IPS-18c (cell line): ENCODE data around the gene ZDHHC6.
"Not testable (repeated sequence)": the region's sequence is repeated elsewhere in the genome, so short reads cannot be mapped to it uniquely, and the experiment has no call there.

Experiments used
- H3K4me3 ChIP-seq: 2 replicates; pipeline ENCODE4 v1.7.0; 2013; ENCODE audit warnings: low read depth, mild to moderate bottlenecking, low read length, moderate library complexity; ENCODE audit not compliant: insufficient read depth
- H3K9me3 ChIP-seq: one replicate; pipeline ENCODE4 v1.6.1; 2013; ENCODE audit warnings: mild to moderate bottlenecking, low read length, moderate library complexity; ENCODE audit not compliant: control insufficient read depth, insufficient read depth

Gene ZDHHC6

GRCh38 chr10:112406806-112407205 lies 39.9 kb downstream of the ZDHHC6 start:
- H3K4me3 ChIP-seq, H3K9me3 ChIP-seq: not testable (repeated sequence)

- no peak overlapping the region for H3K4me3 ChIP-seq
- H3K9me3 ChIP-seq = no peaks in the 10 kb centered on the region
These were observed 42.1 kb downstream of the ZDHHC6 start for GRCh38 chr10:112404617-112405016.

- no peak overlapping the region for H3K4me3 ChIP-seq
These were observed 43.8 kb downstream of the ZDHHC6 start for GRCh38 chr10:112402917-112403316.

GRCh38 chr10:112397592-112397991 lies 49.1 kb downstream of the ZDHHC6 start:
- Histone ChIP-seq H3K4me3 (no peak overlapping the region), H3K9me3 (no peaks in the 10 kb centered on the region)

More at GRCh38 chr10:112402917-112403316, 43.8 kb downstream of the ZDHHC6 start:
- H3K9me3 ChIP-seq = no peaks in the 10 kb centered on the region

GRCh38 chr10:112395809-112396530 lies 50.7 kb downstream of the ZDHHC6 start:
- no peak overlapping the region for H3K4me3 ChIP-seq

GRCh38 chr10:112394475-112394875 lies 52.2 kb downstream of the ZDHHC6 start:
- H3K4me3 ChIP-seq = no peak overlapping the region
- no peaks in the 10 kb centered on the region for H3K9me3 ChIP-seq

More at GRCh38 chr10:112395809-112396530, 50.7 kb downstream of the ZDHHC6 start:
- H3K9me3 ChIP-seq = no peaks in the 10 kb centered on the region

GRCh38 chr10:112393827-112394226 lies 52.9 kb downstream of the ZDHHC6 start:
- no peak overlapping the region for H3K4me3 ChIP-seq

GRCh38 chr10:112393341-112393740 lies 53.4 kb downstream of the ZDHHC6 start:
- no peaks in the 10 kb centered on the region for H3K9me3 ChIP-seq
- H3K4me3 ChIP-seq = no peak overlapping the region

More at GRCh38 chr10:112393827-112394226, 52.9 kb downstream of the ZDHHC6 start:
- no peaks in the 10 kb centered on the region for H3K9me3 ChIP-seq

GRCh38 chr10:112390125-112390703 lies 56.5 kb downstream of the ZDHHC6 start:
- no peak overlapping the region for H3K4me3 ChIP-seq
- no peaks in the 10 kb centered on the region for H3K9me3 ChIP-seq

- no peaks in the 10 kb centered on the region for H3K9me3 ChIP-seq
- no peak overlapping the region for H3K4me3 ChIP-seq
These were observed 57.4 kb downstream of the ZDHHC6 start for GRCh38 chr10:112389271-112389822.

GRCh38 chr10:112388548-112388947 lies 58.2 kb downstream of the ZDHHC6 start:
- H3K9me3 ChIP-seq = no peaks in the 10 kb centered on the region
- H3K4me3 ChIP-seq = no peak overlapping the region

- not testable (repeated sequence) for H3K9me3 ChIP-seq, H3K4me3 ChIP-seq
These were observed 58.7 kb downstream of the ZDHHC6 start for GRCh38 chr10:112388056-112388455.

- Histone ChIP-seq H3K4me3 (no peak overlapping the region), H3K9me3 (no peaks in the 10 kb centered on the region)
These were observed 61.5 kb downstream of the ZDHHC6 start for GRCh38 chr10:112385201-112385600.

GRCh38 chr10:112384141-112384540 lies 62.6 kb downstream of the ZDHHC6 start:
- no peak overlapping the region for H3K4me3 ChIP-seq

GRCh38 chr10:112383325-112383724 lies 63.4 kb downstream of the ZDHHC6 start:
- no peak overlapping the region for H3K4me3 ChIP-seq
- H3K9me3 ChIP-seq = no peaks in the 10 kb centered on the region

More at GRCh38 chr10:112384141-112384540, 62.6 kb downstream of the ZDHHC6 start:
- H3K9me3 ChIP-seq = no peaks in the 10 kb centered on the region

- Histone ChIP-seq H3K9me3 (no peaks in the 10 kb centered on the region), H3K4me3 (no peak overlapping the region)
These were observed 64.0 kb downstream of the ZDHHC6 start for GRCh38 chr10:112382515-112383235.
